PFSK-1 (cell line): ENCODE results near the gene KIRREL3.

Experiments used
- FOXP2 ChIP-seq: optimal IDR thresholded peaks from 2 replicates; pipeline ENCODE3; 2011; ENCODE audit warnings: borderline replicate concordance, control low read depth, inconsistent platforms; ENCODE audit not compliant: insufficient read depth; ENCODE audit errors: extremely low read length, extremely low read depth
- POLR2AphosphoS5 ChIP-seq: IDR thresholded peaks from 2 replicates; pipeline ENCODE4 v1.6.1; 2012; ENCODE audit warnings: low read depth, mild to moderate bottlenecking, control low read depth, low read length, moderate library complexity
- SIN3A ChIP-seq: IDR thresholded peaks from 2 replicates; pipeline ENCODE4 v1.6.1; 2012; ENCODE audit warnings: mild to moderate bottlenecking, low read length, moderate library complexity, borderline replicate concordance; ENCODE audit not compliant: insufficient read depth
- TAF1 ChIP-seq: IDR thresholded peaks from 2 replicates; pipeline ENCODE4 v1.6.1; 2012; ENCODE audit warnings: low read length, control low read depth, borderline replicate concordance; ENCODE audit not compliant: insufficient read depth
- TF ChIP-seq, protein P1 (sequence below), 2 experiments: IDR thresholded peaks; 2 replicates each; pipeline versions ENCODE4 v1.6.1 to v1.8.0; 2011 to 2012; ENCODE audit warnings: low read depth in 2 of 2, low read length in 2 of 2, control low read depth in 1 of 2, inconsistent platforms in 1 of 2, mild to moderate bottlenecking in 1 of 2, moderate library complexity in 1 of 2; ENCODE audit not compliant: insufficient read depth in 1 of 2

DNA sequence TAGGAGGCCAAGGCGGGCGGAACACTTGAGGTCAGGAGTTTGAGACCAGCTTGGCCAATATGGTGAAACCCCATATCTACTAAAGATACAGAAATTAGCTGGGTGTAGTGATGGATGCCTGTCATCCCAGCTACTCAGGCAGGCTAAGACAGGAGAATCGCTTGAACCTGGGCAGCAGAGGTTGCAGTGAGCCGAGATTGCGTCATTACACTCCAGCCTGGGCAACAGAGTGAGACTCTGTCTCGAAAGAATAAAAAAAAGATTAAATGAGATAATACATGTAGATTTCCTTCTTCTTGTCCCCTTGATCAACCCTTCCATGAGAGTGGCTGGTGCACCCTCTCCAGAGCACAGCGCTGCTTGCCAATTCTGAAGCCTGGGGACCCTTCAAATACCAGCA lies 538.1 kb downstream of the KIRREL3 start:
- no peak for TF ChIP-seq POLR2AphosphoS5
- TF ChIP-seq, protein P1, sequence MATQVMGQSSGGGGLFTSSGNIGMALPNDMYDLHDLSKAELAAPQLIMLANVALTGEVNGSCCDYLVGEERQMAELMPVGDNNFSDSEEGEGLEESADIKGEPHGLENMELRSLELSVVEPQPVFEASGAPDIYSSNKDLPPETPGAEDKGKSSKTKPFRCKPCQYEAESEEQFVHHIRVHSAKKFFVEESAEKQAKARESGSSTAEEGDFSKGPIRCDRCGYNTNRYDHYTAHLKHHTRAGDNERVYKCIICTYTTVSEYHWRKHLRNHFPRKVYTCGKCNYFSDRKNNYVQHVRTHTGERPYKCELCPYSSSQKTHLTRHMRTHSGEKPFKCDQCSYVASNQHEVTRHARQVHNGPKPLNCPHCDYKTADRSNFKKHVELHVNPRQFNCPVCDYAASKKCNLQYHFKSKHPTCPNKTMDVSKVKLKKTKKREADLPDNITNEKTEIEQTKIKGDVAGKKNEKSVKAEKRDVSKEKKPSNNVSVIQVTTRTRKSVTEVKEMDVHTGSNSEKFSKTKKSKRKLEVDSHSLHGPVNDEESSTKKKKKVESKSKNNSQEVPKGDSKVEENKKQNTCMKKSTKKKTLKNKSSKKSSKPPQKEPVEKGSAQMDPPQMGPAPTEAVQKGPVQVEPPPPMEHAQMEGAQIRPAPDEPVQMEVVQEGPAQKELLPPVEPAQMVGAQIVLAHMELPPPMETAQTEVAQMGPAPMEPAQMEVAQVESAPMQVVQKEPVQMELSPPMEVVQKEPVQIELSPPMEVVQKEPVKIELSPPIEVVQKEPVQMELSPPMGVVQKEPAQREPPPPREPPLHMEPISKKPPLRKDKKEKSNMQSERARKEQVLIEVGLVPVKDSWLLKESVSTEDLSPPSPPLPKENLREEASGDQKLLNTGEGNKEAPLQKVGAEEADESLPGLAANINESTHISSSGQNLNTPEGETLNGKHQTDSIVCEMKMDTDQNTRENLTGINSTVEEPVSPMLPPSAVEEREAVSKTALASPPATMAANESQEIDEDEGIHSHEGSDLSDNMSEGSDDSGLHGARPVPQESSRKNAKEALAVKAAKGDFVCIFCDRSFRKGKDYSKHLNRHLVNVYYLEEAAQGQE (IDR thresholded peaks at IDR 0.05; ENCODE audit: insufficient read depth in 1 of 2, low read depth in 2 of 2, low read length in 2 of 2): no peak
- TF ChIP-seq SIN3A: no peak
- no peak for TF ChIP-seq TAF1
- no peak for TF ChIP-seq FOXP2
